OCI-LY7 (cell line): ENCODE data around the gene SCUBE3. TPM values are rescaled to one million over a fixed set of nuclear protein-coding genes. Genes with fewer than 3 reads are reported as not detected.

Source experiments
- BruUV-seq: library from RNA; stranded (reverse); fragments of 400-500 nt; replicated peaks from 2 replicates; lab custom pipeline; 2021; lab: Mats Ljungman, UMichigan
- CTCF ChIA-PET: fragments of 300-600 bp; sonication (Branson Sonifier 250); formaldehyde crosslinking; loops from one replicate; lab custom pipeline; 2022; ENCODE audit warnings: antibody characterized with exemption; ENCODE audit not compliant: unreplicated experiment; lab: Charles Lee
- POLR2A ChIA-PET: fragments of 300-600 bp; sonication (Branson Sonifier 250); formaldehyde crosslinking; loops from one replicate; lab custom pipeline; 2022; ENCODE audit warnings: antibody characterized with exemption; lab: Charles Lee
- DNase-seq: peaks from one replicate; pipeline ENCODE4 v3.0.0-alpha.2; 2015; ENCODE audit warnings: low spot score
- H2AFZ ChIP-seq: fragments of 200-600 bp; sonication (generic), shearing (Covaris generic); 2 replicates; pipeline ENCODE4 v1.6.1; 2014; ENCODE audit warnings: mild to moderate bottlenecking, antibody characterized with exemption, low read length, moderate library complexity
- H3K27ac ChIP-seq: fragments of 200-600 bp; sonication (generic); 2 replicates; pipeline ENCODE4 v1.5.1; 2014; ENCODE audit warnings: mixed run types, low read depth, mild to moderate bottlenecking, moderate library complexity, low read length, inconsistent platforms; ENCODE audit not compliant: poor library complexity, severe bottlenecking
- H3K36me3 ChIP-seq: fragments of 200-600 bp; sonication (generic); 2 replicates; pipeline ENCODE4 v1.6.1; 2014; ENCODE audit warnings: mild to moderate bottlenecking, antibody characterized with exemption, low read length, moderate library complexity, mixed read lengths; ENCODE audit not compliant: insufficient read depth
- H3K4me1 ChIP-seq: fragments of 200-600 bp; sonication (generic); 2 replicates; pipeline ENCODE4 v1.5.1; 2014; ENCODE audit warnings: mild to moderate bottlenecking, low read length; ENCODE audit not compliant: insufficient read depth, poor library complexity, severe bottlenecking
- H3K4me2 ChIP-seq: fragments of 200-600 bp; sonication (generic); 2 replicates; pipeline ENCODE4 v1.6.1; 2014; ENCODE audit warnings: mild to moderate bottlenecking, low read length
- H3K4me3 ChIP-seq: fragments of 200-600 bp; sonication (generic); 2 replicates; pipeline ENCODE4 v1.5.1; 2014; ENCODE audit warnings: mild to moderate bottlenecking, low read depth, low read length; ENCODE audit not compliant: poor library complexity, severe bottlenecking
- H3K79me2 ChIP-seq: fragments of 200-600 bp; sonication (generic); 2 replicates; pipeline ENCODE4 v1.6.1; 2016; ENCODE audit warnings: low read depth, mild to moderate bottlenecking, low read length, moderate library complexity, mixed read lengths; ENCODE audit not compliant: insufficient read depth
- H3K9me2 ChIP-seq: fragments of 200-600 bp; sonication (generic); 2 replicates; pipeline ENCODE4 v1.6.1; 2016; ENCODE audit warnings: mild to moderate bottlenecking, low read length, mixed read lengths; ENCODE audit not compliant: insufficient read depth
- H3K9me3 ChIP-seq: fragments of 200-600 bp; sonication (generic); 2 replicates; pipeline ENCODE4 v1.6.1; 2014; ENCODE audit warnings: mild to moderate bottlenecking, mixed run types, low read length, mixed read lengths
- H4K20me1 ChIP-seq: fragments of 200-600 bp; sonication (generic); 2 replicates; pipeline ENCODE4 v1.6.1; 2014; ENCODE audit warnings: mild to moderate bottlenecking, antibody characterized with exemption, low read length, moderate library complexity, mixed read lengths; ENCODE audit not compliant: insufficient read depth
- CTCF ChIP-seq: fragments of 200-600 bp; sonication (generic); conservative IDR thresholded peaks from 2 replicates; pipeline ENCODE4 v1.5.1; 2014; ENCODE audit warnings: mild to moderate bottlenecking, antibody characterized with exemption, low read length, moderate library complexity, mixed read lengths
- EZH2phosphoT487 ChIP-seq: fragments of 200-600 bp; sonication (generic); IDR thresholded peaks from 2 replicates; pipeline ENCODE4 v1.6.1; 2018; ENCODE audit warnings: low read depth, borderline replicate concordance, mild to moderate bottlenecking, mixed run types, antibody characterized with exemption, low read length, moderate library complexity, mixed read lengths
- intact Hi-C: fragments of 100-400 bp; cut with micrococcal nuclease; formaldehyde crosslinking; loops from one replicate; pipeline ENCODE4 v1.10.0; 2022; ENCODE audit not compliant: unreplicated experiment
- total RNA-seq, 2 experiments: library from RNA; depleted of rRNA in 1 of 2; stranded (reverse); fragments of >200 nt in 1 of 2; shearing (Covaris generic) in 1 of 2; gene quantifications; 2 replicates each; pipeline ENCODE4 v1.2.3, GENCODE V29; 2014 to 2022

Gene SCUBE3
- total RNA-seq, 2 experiments from 2014 or later = not detected

GRCh38 chr6:35197196-35197595, 16.6 kb upstream of the SCUBE3 start:
- TF ChIP-seq CTCF = no peak
- no TSS peak for BruUV-seq
- no peak overlapping the region for H3K27ac ChIP-seq
- no peak overlapping the region for H3K4me3 ChIP-seq
- no peak overlapping the region for H2AFZ ChIP-seq
- H3K4me2 ChIP-seq = no peak overlapping the region
- DNase-seq = no peak
- H3K9me3 ChIP-seq = no peaks in the 10 kb centered on the region
- H3K79me2 ChIP-seq = no peaks in the 10 kb centered on the region
- ChIA-PET CTCF (no interaction called here), POLR2A (interaction anchor here (3.1 kb wide), 1 partner anchor 10 kb away, joined by 9 read pairs; no protein-coding TSS in a partner anchor)
- no peaks in the 10 kb centered on the region for H3K9me2 ChIP-seq
- intact Hi-C loops = no loop called here
- no peaks in the 10 kb centered on the region for H4K20me1 ChIP-seq
- no peaks in the 10 kb centered on the region for H3K4me1 ChIP-seq
- no peaks in the 10 kb centered on the region for H3K36me3 ChIP-seq

DNA sequence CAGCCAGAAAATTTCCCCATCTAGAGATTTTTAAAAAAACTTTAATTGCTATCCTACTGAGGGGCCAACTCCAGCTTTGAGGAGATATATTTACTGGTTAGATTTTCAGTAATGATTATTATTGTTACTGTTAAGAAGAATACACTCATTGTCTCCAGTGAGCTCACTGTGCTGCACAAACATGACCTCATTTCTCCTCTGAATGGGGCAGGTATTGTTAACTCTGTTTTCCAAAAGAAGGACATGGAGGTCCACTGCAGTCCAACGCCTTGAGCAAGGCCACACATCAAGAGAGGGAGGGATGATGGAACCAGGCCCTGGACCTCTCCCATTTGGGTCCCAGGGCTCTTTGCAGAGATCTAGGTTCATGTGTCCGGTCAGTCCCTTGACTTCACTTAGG, 13.9 kb upstream of the SCUBE3 start:
- no peak overlapping the region for H2AFZ ChIP-seq
- H4K20me1 ChIP-seq = no peaks in the 10 kb centered on the region
- no peak overlapping the region for H3K27ac ChIP-seq
- DNase-seq = no peak
- H3K4me2 ChIP-seq = no peak overlapping the region
- no peaks in the 10 kb centered on the region for H3K4me1 ChIP-seq
- H3K9me3 ChIP-seq = no peaks in the 10 kb centered on the region
- POLR2A ChIA-PET = interaction anchor here (1.1 to 3.1 kb wide), 2 partner anchors 7 to 16 kb away, joined by 3 to 9 read pairs; no protein-coding TSS in a partner anchor
- TF ChIP-seq EZH2phosphoT487 (no peak), CTCF (no peak)
- intact Hi-C loops = no loop called here
- H3K9me2 ChIP-seq = no peaks in the 10 kb centered on the region
- no TSS peak for BruUV-seq
- no peak overlapping the region for H3K4me3 ChIP-seq
- CTCF ChIA-PET = no interaction called here
- no peaks in the 10 kb centered on the region for H3K79me2 ChIP-seq
- no peaks in the 10 kb centered on the region for H3K36me3 ChIP-seq

GRCh38 chr6:35202066-35202546, 11.7 kb upstream of the SCUBE3 start:
- Histone ChIP-seq H2AFZ (no peak overlapping the region), H3K4me1 (no peaks in the 10 kb centered on the region), H3K9me3 (no peaks in the 10 kb centered on the region), H3K27ac (no peak overlapping the region), H3K4me3 (no peak overlapping the region), H4K20me1 (no peaks in the 10 kb centered on the region), H3K36me3 (no peaks in the 10 kb centered on the region), H3K79me2 (no peaks in the 10 kb centered on the region), H3K9me2 (no peaks in the 10 kb centered on the region), H3K4me2 (no peak overlapping the region)
- TF ChIP-seq EZH2phosphoT487 (no peak), CTCF (0 out of 2 replicates have a peak, but pooled peaks have one; percentile 38)
- no peak for DNase-seq
- ChIA-PET POLR2A (no interaction called here), CTCF (no interaction called here)
- intact Hi-C loops = no loop called here
- BruUV-seq = no TSS peak
